Liver (tissue), 3 donors: ENCODE measurements around the gene ARX.

Experiments
- ATF3 ChIP-seq: IDR thresholded peaks from 2 replicates; pipeline ENCODE4 v1.6.1; 2016; ENCODE audit warnings: antibody characterized with exemption
- FOXA1 ChIP-seq: IDR thresholded peaks from 2 replicates; pipeline ENCODE4 v1.6.1; 2016; ENCODE audit warnings: antibody characterized with exemption
- GABPA ChIP-seq, 2 donors: IDR thresholded peaks in 1 of 2; conservative IDR thresholded peaks in 1 of 2; 2 replicates each; pipeline ENCODE4 v1.6.1; 2016; ENCODE audit warnings: antibody characterized with exemption in 2 of 2, mild to moderate bottlenecking in 1 of 2, moderate library complexity in 1 of 2
- HNF4A ChIP-seq, 2 donors: conservative IDR thresholded peaks; 2 replicates each; pipeline ENCODE4 v1.6.1; 2016; ENCODE audit warnings: antibody characterized with exemption in 2 of 2, mild to moderate bottlenecking in 2 of 2
- JUND ChIP-seq, 2 donors: IDR thresholded peaks; 2 replicates each; pipeline ENCODE4 v1.6.1; 2016; ENCODE audit warnings: antibody characterized with exemption in 2 of 2
- RAD21 ChIP-seq, 2 donors: IDR thresholded peaks; 2 replicates each; pipeline ENCODE4 v1.6.1; 2016; ENCODE audit warnings: antibody characterized with exemption in 2 of 2, mild to moderate bottlenecking in 2 of 2
- RXRA ChIP-seq, 2 donors: IDR thresholded peaks; 2 replicates each; pipeline ENCODE4 v1.6.1; 2017 to 2018; ENCODE audit warnings: antibody characterized with exemption in 2 of 2, mild to moderate bottlenecking in 1 of 2
- SP1 ChIP-seq: IDR thresholded peaks from 2 replicates; pipeline ENCODE4 v1.6.1; 2018; ENCODE audit warnings: antibody characterized with exemption, mild to moderate bottlenecking
- TAF1 ChIP-seq: conservative IDR thresholded peaks from 2 replicates; pipeline ENCODE4 v1.6.1; 2016; ENCODE audit warnings: antibody characterized with exemption, mild to moderate bottlenecking
- YY1 ChIP-seq: IDR thresholded peaks from 2 replicates; pipeline ENCODE4 v1.6.1; 2016; ENCODE audit warnings: antibody characterized with exemption, mild to moderate bottlenecking
- TF ChIP-seq, protein P1 (sequence below): fragments of 150-350 bp; IDR thresholded peaks from 2 replicates; pipeline ENCODE4 v1.5.1; 2017; ENCODE audit warnings: improper control_type of control experiment, low read depth, low read length; ENCODE audit not compliant: missing input control
- TF ChIP-seq, protein P2 (sequence below): IDR thresholded peaks from 2 replicates; pipeline ENCODE4 v1.6.1; 2016; ENCODE audit warnings: antibody characterized with exemption, mild to moderate bottlenecking
- TF ChIP-seq, protein P3 (sequence below): IDR thresholded peaks from 2 replicates; pipeline ENCODE4 v1.6.1; 2016; ENCODE audit warnings: antibody characterized with exemption
- donor health status: healthy.
- donor health status: healthy.

- TF ChIP-seq, protein P1, sequence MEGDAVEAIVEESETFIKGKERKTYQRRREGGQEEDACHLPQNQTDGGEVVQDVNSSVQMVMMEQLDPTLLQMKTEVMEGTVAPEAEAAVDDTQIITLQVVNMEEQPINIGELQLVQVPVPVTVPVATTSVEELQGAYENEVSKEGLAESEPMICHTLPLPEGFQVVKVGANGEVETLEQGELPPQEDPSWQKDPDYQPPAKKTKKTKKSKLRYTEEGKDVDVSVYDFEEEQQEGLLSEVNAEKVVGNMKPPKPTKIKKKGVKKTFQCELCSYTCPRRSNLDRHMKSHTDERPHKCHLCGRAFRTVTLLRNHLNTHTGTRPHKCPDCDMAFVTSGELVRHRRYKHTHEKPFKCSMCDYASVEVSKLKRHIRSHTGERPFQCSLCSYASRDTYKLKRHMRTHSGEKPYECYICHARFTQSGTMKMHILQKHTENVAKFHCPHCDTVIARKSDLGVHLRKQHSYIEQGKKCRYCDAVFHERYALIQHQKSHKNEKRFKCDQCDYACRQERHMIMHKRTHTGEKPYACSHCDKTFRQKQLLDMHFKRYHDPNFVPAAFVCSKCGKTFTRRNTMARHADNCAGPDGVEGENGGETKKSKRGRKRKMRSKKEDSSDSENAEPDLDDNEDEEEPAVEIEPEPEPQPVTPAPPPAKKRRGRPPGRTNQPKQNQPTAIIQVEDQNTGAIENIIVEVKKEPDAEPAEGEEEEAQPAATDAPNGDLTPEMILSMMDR, result no peak
- TF ChIP-seq GABPA (IDR thresholded peaks at IDR 0.05 in 1 of 2, conservative IDR thresholded peaks at IDR 0.05 in 1 of 2), result no peak
- TF ChIP-seq YY1, result no peak
- TF ChIP-seq TAF1, result no peak
- no peak for TF ChIP-seq SP1
- TF ChIP-seq ATF3, result no peak
- no peak for TF ChIP-seq FOXA1
- no peak for TF ChIP-seq HNF4A (conservative IDR thresholded peaks at IDR 0.05)
- TF ChIP-seq RXRA (IDR thresholded peaks at IDR 0.05), result no peak
- TF ChIP-seq RAD21 (IDR thresholded peaks at IDR 0.05), result no peak
- TF ChIP-seq, protein P2, sequence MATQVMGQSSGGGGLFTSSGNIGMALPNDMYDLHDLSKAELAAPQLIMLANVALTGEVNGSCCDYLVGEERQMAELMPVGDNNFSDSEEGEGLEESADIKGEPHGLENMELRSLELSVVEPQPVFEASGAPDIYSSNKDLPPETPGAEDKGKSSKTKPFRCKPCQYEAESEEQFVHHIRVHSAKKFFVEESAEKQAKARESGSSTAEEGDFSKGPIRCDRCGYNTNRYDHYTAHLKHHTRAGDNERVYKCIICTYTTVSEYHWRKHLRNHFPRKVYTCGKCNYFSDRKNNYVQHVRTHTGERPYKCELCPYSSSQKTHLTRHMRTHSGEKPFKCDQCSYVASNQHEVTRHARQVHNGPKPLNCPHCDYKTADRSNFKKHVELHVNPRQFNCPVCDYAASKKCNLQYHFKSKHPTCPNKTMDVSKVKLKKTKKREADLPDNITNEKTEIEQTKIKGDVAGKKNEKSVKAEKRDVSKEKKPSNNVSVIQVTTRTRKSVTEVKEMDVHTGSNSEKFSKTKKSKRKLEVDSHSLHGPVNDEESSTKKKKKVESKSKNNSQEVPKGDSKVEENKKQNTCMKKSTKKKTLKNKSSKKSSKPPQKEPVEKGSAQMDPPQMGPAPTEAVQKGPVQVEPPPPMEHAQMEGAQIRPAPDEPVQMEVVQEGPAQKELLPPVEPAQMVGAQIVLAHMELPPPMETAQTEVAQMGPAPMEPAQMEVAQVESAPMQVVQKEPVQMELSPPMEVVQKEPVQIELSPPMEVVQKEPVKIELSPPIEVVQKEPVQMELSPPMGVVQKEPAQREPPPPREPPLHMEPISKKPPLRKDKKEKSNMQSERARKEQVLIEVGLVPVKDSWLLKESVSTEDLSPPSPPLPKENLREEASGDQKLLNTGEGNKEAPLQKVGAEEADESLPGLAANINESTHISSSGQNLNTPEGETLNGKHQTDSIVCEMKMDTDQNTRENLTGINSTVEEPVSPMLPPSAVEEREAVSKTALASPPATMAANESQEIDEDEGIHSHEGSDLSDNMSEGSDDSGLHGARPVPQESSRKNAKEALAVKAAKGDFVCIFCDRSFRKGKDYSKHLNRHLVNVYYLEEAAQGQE, result no peak
- no peak for TF ChIP-seq JUND (IDR thresholded peaks at IDR 0.05)
- TF ChIP-seq, protein P3, sequence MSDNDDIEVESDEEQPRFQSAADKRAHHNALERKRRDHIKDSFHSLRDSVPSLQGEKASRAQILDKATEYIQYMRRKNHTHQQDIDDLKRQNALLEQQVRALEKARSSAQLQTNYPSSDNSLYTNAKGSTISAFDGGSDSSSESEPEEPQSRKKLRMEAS, result no peak
Observed at GRCh38 chrX:25020391-25020904, 4.7 kb upstream of the ARX start.
